HTR-8/SVneo (cell line): Measurements from ENCODE around the gene KCTD13.

Experiments used
- DNase-seq: peaks from one replicate; pipeline ENCODE4 v3.0.0; 2011; ENCODE audit warnings: low spot score, mixed read lengths; ENCODE audit not compliant: insufficient read length
- FAIRE-seq: peaks from 2 replicates; lab custom pipeline; 2011; peaks lifted over from hg19 to GRCh38; lab: Jason Lieb, UNC

KCTD13 gene

GRCh38 chr16:29857133-29857760 lies 68.8 kb downstream of the KCTD13 start:
- no peak for DNase-seq
- no peak for FAIRE-seq
